Vagina (tissue), 2 donors: ENCODE measurements around the gene EID2B. TPM values are rescaled to one million over a fixed set of nuclear protein-coding genes. Genes with fewer than 3 reads are reported as not detected.
A peak's percentile ranks its signal among the peaks of the same experiment; 100 is the strongest.

ENCODE experiments used
- DNase-seq, 2 donors: peaks; one replicate each; pipeline ENCODE4 v3.0.0-alpha.2; 2017; ENCODE audit errors: extremely low spot score in 2 of 2
- H3K27ac ChIP-seq: fragments of 200-600 bp; sonication (generic); one replicate; pipeline ENCODE4 v1.5.1; 2019
- H3K27me3 ChIP-seq: fragments of 200-600 bp; sonication (generic); one replicate; pipeline ENCODE4 v1.5.1; 2019
- H3K36me3 ChIP-seq, 2 donors: fragments of 200-600 bp; sonication (generic); one replicate each; pipeline ENCODE4 v1.5.1; 2017 to 2019
- H3K4me1 ChIP-seq: fragments of 200-600 bp; sonication (generic); one replicate; pipeline ENCODE4 v1.5.1; 2019
- H3K4me3 ChIP-seq, 2 donors: fragments of 200-600 bp; sonication (generic); 1 replicate in 1 of 2; 2 replicates in 1 of 2; pipeline ENCODE4 v1.5.1; 2016 to 2019
- H3K9me3 ChIP-seq: fragments of 200-600 bp; sonication (generic); one replicate; pipeline ENCODE4 v1.5.1; 2019
- POLR2A ChIP-seq, 2 donors: fragments of 450-650 bp; IDR thresholded peaks; one replicate each; pipeline ENCODE4 v1.6.1; 2017; ENCODE audit warnings: antibody characterized with exemption in 2 of 2, mild to moderate bottlenecking in 2 of 2, moderate library complexity in 2 of 2
- POLR2AphosphoS5 ChIP-seq, 2 donors: sonication (generic); formaldehyde crosslinking; IDR thresholded peaks; one replicate each; pipeline ENCODE4 v1.9.0; 2017; ENCODE audit warnings: antibody characterized with exemption in 2 of 2, mild to moderate bottlenecking in 2 of 2, low read depth in 1 of 2; ENCODE audit not compliant: insufficient read depth in 1 of 2
- intact Hi-C: fragments of 100-400 bp; cut with DNase I; formaldehyde crosslinking; loops from one replicate; pipeline ENCODE4 v1.15.1; 2023
- total RNA-seq: library from RNA; depleted of rRNA; stranded (reverse); fragments of >200 nt; gene quantifications from one replicate; pipeline ENCODE4 v1.2.3, GENCODE V29; 2016
- TF ChIP-seq, protein P1 (sequence below), 3 experiments: fragments of 450-650 bp in 2 of 3; fragments of 200-600 bp in 1 of 3; sonication (generic) in 1 of 3; IDR thresholded peaks; one replicate each; pipeline ENCODE4 v1.5.1; 2017 to 2019; ENCODE audit warnings: antibody characterized with exemption in 3 of 3, mild to moderate bottlenecking in 2 of 3, moderate library complexity in 2 of 3

The EID2B gene
- total RNA-seq, 1 donor from 2014 or later = 3.7 TPM

DNA sequence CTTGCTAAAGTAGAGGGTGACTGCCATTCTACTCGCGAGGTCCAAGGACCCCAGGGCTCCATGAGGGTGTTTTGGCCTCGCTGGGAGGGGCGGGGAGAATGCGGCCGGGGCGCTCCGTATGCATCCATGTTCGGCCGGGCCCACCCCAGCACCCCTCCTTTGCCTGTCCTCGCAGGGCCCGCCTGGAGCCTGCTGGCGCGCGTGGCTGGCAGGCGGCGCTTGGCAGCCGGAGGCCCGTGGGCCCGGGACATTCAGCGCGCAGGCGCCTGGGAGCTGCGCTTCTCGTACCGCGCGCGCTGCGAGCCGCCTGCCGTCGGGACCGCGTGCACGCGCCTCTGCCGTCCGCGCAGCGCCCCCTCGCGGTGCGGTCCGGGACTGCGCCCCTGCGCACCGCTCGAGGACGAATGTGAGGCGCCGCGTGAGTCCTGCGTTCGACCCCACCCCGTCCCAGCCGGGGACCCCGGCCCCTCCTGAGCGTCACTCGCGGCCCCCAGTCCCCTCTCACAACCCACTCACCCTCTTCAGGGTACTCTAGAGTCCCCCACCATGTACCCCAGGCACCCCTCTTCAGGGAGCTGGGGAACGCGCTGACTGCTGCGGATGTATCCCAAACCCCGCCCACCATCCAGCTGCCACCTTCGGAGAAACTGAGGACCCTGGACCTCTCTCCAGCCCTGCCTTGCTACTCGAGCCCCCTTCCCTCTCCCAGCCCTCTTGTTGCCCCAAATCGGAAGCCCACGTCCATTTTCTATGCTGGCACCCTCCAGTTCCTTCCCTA, 29.8 kb downstream of the EID2B start:
- peak overlapping the region in 1 of 2 donors; percentile 13 for H3K4me3 ChIP-seq
- H3K27ac ChIP-seq = no peak overlapping the region
- DNase-seq = no peak
- no peak for TF ChIP-seq POLR2A (IDR thresholded peaks at IDR 0.05)
- TF ChIP-seq, protein P1, sequence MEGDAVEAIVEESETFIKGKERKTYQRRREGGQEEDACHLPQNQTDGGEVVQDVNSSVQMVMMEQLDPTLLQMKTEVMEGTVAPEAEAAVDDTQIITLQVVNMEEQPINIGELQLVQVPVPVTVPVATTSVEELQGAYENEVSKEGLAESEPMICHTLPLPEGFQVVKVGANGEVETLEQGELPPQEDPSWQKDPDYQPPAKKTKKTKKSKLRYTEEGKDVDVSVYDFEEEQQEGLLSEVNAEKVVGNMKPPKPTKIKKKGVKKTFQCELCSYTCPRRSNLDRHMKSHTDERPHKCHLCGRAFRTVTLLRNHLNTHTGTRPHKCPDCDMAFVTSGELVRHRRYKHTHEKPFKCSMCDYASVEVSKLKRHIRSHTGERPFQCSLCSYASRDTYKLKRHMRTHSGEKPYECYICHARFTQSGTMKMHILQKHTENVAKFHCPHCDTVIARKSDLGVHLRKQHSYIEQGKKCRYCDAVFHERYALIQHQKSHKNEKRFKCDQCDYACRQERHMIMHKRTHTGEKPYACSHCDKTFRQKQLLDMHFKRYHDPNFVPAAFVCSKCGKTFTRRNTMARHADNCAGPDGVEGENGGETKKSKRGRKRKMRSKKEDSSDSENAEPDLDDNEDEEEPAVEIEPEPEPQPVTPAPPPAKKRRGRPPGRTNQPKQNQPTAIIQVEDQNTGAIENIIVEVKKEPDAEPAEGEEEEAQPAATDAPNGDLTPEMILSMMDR (IDR thresholded peaks at IDR 0.05) = peak; percentile 7 to 69 (median 36)
- intact Hi-C loops = no loop called here
- peaks cover 8% of the 10 kb centered on the region for H3K27me3 ChIP-seq
- no peaks in the 10 kb centered on the region for H3K36me3 ChIP-seq
- H3K9me3 ChIP-seq = no peaks in the 10 kb centered on the region
- H3K4me1 ChIP-seq = peaks cover 30% of the 10 kb centered on the region

DNA sequence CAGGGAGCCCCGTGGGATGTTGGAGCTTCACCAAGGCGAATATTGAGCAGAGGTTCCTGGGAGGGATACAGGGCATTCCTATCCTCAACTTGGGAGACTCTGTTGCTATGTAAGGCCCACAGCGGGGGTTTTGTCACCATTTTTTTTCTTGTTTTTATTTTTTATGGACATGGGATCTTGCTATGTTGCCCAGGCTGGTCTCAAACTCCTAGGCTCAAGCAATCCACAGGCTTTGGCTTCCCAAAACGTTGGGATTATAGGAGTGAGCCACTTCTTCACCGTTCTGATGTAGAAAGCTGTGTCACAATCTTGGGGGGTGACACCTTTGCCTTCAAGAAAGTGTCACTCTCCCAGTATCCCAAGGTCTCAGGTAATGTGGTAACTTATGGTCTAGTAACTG, 31.3 kb downstream of the EID2B start:
- Histone ChIP-seq H3K36me3 (no peaks in the 10 kb centered on the region), H3K9me3 (no peaks in the 10 kb centered on the region), H3K27ac (no peak overlapping the region), H3K4me3 (no peak overlapping the region), H3K27me3 (peaks cover 4% of the 10 kb centered on the region), H3K4me1 (peaks cover 25% of the 10 kb centered on the region)
- TF ChIP-seq POLR2A (IDR thresholded peaks at IDR 0.05) (no peak), POLR2AphosphoS5 (IDR thresholded peaks at IDR 0.05; ENCODE audit: insufficient read depth in 1 of 2, low read depth in 1 of 2) (no peak)
- TF ChIP-seq, protein P1 (IDR thresholded peaks at IDR 0.05) = no peak
- DNase-seq = no peak
- intact Hi-C loops = no loop called here

DNA sequence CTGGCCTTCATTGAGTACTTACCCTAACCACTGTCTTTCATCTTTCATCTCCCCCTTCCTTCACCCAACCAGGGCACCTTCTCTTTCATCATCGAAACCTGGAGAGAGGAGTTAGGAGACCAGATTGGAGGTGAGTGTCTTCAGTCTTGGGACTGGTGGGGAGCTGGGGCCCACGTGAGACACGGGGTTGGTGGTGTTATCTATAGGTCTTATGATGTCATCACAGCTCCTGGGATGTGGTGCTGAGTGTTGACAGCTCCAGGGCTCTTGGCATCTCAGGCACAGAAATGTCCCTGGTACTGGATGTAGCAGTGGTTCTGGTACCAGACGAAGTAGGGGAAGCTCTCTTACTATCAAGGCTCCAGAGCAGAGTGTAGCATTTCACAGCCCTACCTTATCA, 32.1 kb downstream of the EID2B start:
- no peaks in the 10 kb centered on the region for H3K36me3 ChIP-seq
- no peaks in the 10 kb centered on the region for H3K9me3 ChIP-seq
- peaks cover 25% of the 10 kb centered on the region for H3K4me1 ChIP-seq
- TF ChIP-seq, protein P1 (IDR thresholded peaks at IDR 0.05) = no peak
- TF ChIP-seq POLR2A (IDR thresholded peaks at IDR 0.05) (no peak), POLR2AphosphoS5 (IDR thresholded peaks at IDR 0.05; ENCODE audit: insufficient read depth in 1 of 2, low read depth in 1 of 2) (no peak)
- no peak overlapping the region for H3K4me3 ChIP-seq
- DNase-seq = no peak
- peaks cover 4% of the 10 kb centered on the region for H3K27me3 ChIP-seq
- no peak overlapping the region for H3K27ac ChIP-seq
- intact Hi-C loops = no loop called here

DNA sequence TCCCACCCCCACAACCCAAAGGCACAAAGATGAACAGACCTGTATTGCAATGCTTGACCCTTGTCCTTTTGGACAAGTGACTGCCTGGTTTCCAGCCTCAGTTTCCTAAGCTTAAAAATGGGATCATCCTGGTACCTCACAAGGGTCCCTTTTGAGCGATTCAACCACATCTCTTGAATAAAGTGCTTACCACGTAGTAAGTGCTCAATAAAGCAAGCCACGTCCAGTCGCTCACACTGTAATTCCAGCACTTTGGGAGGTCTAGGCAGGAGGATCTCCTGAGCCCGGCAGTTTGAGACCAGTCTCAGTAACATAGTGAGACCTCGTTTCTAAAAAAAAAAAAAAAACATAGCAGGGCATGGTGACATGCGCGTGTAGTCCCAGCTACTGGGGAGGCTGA, 32.7 kb downstream of the EID2B start:
- TF ChIP-seq POLR2AphosphoS5 (IDR thresholded peaks at IDR 0.05; ENCODE audit: insufficient read depth in 1 of 2, low read depth in 1 of 2) (no peak), POLR2A (IDR thresholded peaks at IDR 0.05) (no peak)
- TF ChIP-seq, protein P1 (IDR thresholded peaks at IDR 0.05) = no peak
- H3K27ac ChIP-seq = no peak overlapping the region
- peaks cover 25% of the 10 kb centered on the region for H3K4me1 ChIP-seq
- H3K9me3 ChIP-seq = no peaks in the 10 kb centered on the region
- H3K36me3 ChIP-seq = no peaks in the 10 kb centered on the region
- intact Hi-C loops = no loop called here
- no peak overlapping the region for H3K4me3 ChIP-seq
- DNase-seq = no peak
- peaks cover 4% of the 10 kb centered on the region for H3K27me3 ChIP-seq
